ENCODE results near the gene ZFPM1.

DNA sequence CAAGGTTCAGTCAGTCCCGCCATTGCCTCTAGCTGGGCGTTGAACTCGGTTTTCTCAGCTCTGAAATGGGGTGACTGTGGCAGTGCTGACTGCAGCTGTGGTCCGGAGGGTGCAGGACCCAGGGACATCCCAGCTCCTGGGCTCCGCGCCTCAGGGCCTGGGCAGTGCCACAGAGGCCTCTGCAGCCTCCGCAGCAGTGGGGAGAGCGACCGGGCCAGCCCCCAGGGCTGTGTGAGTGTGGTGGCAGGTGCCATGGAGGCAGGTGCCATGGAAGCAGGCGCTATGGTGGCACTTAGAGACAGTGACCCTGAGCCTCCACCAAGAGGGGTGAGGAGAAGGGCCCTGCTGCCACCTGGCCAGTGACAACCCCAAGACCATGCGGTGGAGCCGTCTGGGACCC lies 39.4 kb upstream of the ZFPM1 start:
- TF ChIP-seq, protein P1, sequence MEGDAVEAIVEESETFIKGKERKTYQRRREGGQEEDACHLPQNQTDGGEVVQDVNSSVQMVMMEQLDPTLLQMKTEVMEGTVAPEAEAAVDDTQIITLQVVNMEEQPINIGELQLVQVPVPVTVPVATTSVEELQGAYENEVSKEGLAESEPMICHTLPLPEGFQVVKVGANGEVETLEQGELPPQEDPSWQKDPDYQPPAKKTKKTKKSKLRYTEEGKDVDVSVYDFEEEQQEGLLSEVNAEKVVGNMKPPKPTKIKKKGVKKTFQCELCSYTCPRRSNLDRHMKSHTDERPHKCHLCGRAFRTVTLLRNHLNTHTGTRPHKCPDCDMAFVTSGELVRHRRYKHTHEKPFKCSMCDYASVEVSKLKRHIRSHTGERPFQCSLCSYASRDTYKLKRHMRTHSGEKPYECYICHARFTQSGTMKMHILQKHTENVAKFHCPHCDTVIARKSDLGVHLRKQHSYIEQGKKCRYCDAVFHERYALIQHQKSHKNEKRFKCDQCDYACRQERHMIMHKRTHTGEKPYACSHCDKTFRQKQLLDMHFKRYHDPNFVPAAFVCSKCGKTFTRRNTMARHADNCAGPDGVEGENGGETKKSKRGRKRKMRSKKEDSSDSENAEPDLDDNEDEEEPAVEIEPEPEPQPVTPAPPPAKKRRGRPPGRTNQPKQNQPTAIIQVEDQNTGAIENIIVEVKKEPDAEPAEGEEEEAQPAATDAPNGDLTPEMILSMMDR (IDR thresholded peaks at IDR 0.05), result no peak
- TF ChIP-seq POLR2AphosphoS5 (IDR thresholded peaks at IDR 0.05), result no peak
- TF ChIP-seq POLR2A (IDR thresholded peaks at IDR 0.05), result no peak
- no peak for TF ChIP-seq EP300 (IDR thresholded peaks at IDR 0.05)
